HFF-Myc (cell line): ENCODE measurements around the gene SUSD5.
A peak's percentile ranks its signal among the peaks of the same experiment; 100 is the strongest.

Source experiments
- DNase-seq: peaks from one replicate; pipeline ENCODE4 v3.0.0-alpha.2; 2011; ENCODE audit warnings: low read depth; ENCODE audit errors: extremely low read depth
- H3K4me3 ChIP-seq: replicated peaks from 2 replicates; pipeline ENCODE4 v1.5.1; 2011; ENCODE audit warnings: low read depth, mild to moderate bottlenecking, control low read depth, low read length
- TF ChIP-seq, protein P1 (sequence below): IDR thresholded peaks from 2 replicates; pipeline ENCODE4 v1.5.1; 2012; ENCODE audit warnings: mild to moderate bottlenecking, low read depth, low read length, control low read depth; ENCODE audit errors: missing control alignments

Gene SUSD5

DNA sequence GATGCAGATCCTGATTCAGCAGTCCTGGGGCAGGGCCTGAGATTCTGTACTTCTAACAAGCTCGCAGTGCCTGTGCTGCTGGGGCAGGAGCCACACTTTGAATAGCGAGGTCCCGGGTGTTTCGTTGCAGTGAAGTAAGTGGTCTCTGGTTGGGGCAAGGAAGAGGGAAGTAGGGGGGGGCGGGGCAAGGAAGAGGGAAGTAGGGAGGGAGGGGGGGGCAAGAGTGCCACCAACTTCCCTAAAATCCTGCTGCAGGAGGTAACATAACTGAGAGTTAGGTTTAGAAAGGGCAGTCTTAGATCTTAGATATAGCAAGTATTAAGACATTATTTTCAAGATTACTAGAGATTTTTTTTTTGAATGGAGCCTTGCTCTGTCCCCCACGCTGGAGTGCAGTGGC, 69.3 kb downstream of the SUSD5 start:
- DNase-seq: no peak
- TF ChIP-seq, protein P1, sequence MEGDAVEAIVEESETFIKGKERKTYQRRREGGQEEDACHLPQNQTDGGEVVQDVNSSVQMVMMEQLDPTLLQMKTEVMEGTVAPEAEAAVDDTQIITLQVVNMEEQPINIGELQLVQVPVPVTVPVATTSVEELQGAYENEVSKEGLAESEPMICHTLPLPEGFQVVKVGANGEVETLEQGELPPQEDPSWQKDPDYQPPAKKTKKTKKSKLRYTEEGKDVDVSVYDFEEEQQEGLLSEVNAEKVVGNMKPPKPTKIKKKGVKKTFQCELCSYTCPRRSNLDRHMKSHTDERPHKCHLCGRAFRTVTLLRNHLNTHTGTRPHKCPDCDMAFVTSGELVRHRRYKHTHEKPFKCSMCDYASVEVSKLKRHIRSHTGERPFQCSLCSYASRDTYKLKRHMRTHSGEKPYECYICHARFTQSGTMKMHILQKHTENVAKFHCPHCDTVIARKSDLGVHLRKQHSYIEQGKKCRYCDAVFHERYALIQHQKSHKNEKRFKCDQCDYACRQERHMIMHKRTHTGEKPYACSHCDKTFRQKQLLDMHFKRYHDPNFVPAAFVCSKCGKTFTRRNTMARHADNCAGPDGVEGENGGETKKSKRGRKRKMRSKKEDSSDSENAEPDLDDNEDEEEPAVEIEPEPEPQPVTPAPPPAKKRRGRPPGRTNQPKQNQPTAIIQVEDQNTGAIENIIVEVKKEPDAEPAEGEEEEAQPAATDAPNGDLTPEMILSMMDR: no peak
- H3K4me3 ChIP-seq: no peak overlapping the region

DNA sequence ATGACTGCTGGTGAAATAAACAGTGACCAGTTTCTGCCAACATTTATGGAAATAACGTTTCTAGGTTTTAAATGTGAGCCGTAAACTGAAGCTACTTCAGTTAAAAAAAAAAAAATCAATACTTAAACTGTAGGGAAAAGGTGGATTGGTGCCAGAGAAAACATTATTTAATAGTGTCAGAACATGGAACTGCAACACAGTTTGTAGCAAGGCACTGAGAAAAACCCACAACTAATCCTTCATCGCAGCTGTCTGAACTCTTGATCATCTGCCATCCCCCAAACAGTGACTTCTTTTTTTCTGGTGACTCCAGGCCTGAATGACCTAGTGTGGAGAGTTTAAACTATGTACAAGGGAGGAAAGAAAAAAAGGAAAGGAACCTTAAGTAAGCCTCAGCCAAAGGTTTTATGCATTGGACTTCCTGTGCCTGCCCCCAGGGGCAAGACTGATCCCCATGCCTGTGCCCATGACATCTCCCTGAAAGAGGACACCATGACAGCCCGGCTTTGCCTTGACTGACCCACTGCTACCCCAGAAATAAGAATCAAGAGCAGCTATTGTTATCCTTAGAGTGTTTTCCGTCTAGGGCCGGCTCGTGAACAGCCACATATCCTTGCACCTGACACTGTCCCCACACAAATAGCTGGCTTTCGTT, 71.7 kb downstream of the SUSD5 start:
- no peak overlapping the region for H3K4me3 ChIP-seq
- TF ChIP-seq, protein P1: no peak
- DNase-seq: no peak

DNA sequence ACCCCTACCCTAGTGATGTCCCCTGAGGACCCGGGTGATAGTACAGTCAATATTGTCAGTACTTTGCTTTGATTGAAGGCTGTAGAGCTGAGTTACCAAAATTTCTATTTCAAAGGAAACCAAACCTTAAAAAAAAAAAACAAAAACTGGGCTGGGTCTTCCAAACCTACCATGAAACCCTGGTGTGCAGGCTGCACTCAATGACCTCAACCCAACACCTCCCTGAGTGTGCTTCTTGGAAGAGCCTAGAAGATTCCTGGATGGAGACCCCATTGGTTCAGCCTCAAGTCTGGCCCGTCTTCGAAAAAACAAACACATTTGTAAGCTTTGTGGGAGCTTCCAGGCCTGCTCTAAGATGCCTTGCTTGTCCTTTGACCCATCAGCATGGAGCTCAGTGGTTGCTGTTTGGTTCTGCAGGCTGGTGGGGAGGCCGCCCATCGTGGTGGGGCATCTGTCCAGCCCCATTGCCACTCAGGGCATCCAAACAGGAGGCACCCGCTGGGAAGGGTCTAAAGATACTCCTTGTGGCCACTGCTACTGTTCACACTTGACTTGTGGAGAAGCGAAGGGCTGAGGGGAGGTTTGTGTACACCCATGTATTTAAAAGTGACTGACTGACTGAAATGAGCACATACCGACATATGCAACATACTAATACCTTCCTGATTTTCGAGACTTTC, 72.6 kb downstream of the SUSD5 start:
- TF ChIP-seq, protein P1: no peak
- DNase-seq: no peak
- no peak overlapping the region for H3K4me3 ChIP-seq

DNA sequence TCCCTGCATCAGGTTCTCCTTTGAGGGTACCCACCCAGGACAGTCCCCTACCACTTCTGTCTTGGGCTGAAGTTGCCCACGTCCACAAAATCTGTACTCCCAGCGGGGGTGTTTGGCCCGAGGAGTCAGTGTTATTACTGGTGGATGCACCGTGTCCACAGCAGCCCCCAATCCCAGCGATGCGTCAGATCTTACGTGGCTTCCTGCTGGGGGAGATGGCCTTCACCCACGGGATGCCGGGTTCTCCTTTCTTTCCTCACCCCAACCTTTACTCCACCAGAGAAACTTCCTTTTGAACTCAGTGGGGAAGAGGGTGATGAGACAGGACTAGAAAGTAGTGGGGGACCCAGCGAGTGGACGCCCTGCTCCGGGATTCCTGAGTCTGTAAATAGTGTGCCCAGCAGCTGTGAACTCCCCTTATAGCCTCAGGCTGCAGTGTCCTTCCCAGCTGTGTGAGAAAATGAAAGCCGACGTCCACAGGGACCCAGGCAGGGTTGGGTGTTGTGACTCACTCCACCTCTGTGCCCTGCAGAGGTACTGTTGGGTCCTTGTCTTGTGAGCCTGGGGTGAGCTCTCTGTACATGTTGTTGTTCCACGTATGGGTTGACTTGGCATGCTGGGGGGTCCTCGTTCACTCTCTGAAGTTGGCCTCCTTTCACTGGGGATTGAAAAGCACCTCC, 73.2 kb downstream of the SUSD5 start:
- no peak overlapping the region for H3K4me3 ChIP-seq
- TF ChIP-seq, protein P1: no peak
- DNase-seq: no peak

DNA sequence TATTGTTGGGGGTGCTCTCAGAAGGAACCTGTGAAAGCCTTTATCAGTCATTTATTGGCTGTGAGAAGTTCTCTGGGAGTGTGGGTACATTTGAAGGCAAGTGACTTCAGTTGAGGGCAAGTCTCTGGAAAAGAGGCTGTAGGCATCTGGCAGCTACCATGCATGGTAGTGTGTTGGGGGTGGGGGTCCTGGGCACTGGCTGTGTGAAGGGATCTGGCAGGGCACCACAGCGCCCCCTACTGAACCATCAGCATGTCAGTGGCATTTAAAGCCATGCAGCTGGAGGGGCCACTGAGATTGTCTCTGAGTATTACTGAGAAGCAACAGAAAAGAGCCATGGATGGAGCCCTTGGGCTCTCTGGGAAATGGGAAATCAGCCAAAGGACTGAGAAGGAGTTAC, 74.2 kb downstream of the SUSD5 start:
- TF ChIP-seq, protein P1: peak; percentile 62
- H3K4me3 ChIP-seq: no peak overlapping the region
- DNase-seq: no peak

DNA sequence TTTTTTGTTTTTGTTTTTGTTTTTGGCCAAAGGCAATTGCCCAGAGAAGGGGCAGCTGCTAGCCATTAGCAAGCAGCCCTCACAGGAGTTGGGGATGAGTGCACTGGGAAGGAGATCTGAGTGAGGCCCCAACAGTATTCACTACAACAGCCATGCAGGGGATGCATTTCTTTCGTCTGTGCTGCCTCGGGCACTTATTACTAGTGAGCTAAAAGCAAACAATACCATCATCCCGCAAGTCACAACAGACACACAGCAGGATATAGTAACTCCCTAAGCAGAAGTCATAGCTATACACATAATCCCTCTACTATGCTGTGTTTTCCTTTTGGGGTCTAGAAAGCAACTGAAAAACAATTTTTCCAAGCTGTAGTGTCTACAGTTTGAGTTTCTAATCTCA, 77.6 kb downstream of the SUSD5 start:
- DNase-seq: no peak
- TF ChIP-seq, protein P1: no peak
- H3K4me3 ChIP-seq: no peak overlapping the region
